ENCODE data around the gene RIGI. TPM values are rescaled to one million over a fixed set of nuclear protein-coding genes. Genes with fewer than 3 reads are reported as not detected.

Gene RIGI
- total and polyA plus RNA-seq, 2 of the 13 experiments (the other 11 are each of a cell fraction or from before 2014, with no cell fraction given) = 3.0 to 8.2 TPM

- intact Hi-C loops (cut with micrococcal nuclease; ENCODE audit: unreplicated experiment) = no loop called here
- in situ Hi-C loops (cut with HindIII; ENCODE audit: extremely low pct_ligation_motif_present, low pct_unique_long_range_greater_than_20kb) = no loop called here
- TF ChIP-seq SMARCC2 (IDR thresholded peaks at IDR 0.05) (no peak), DMAP1 (CRISPR knock-in tag; IDR thresholded peaks at IDR 0.05) (no peak), HNF4G (IDR thresholded peaks at IDR 0.05; ENCODE audit: borderline replicate concordance, low read depth, low read length) (no peak), HNF4G (CRISPR knock-in tag; IDR thresholded peaks at IDR 0.05; ENCODE audit: borderline replicate concordance, low read depth) (no peak), ZNF367 (CRISPR knock-in tag; IDR thresholded peaks at IDR 0.05; ENCODE audit: borderline replicate concordance) (no peak), ZNF574 (CRISPR knock-in tag; IDR thresholded peaks at IDR 0.05) (no peak), SP2 (CRISPR knock-in tag; IDR thresholded peaks at IDR 0.05) (no peak), ZNF558 (CRISPR knock-in tag; IDR thresholded peaks at IDR 0.05; ENCODE audit: borderline replicate concordance) (no peak)
- H3K36me3 ChIP-seq (replicated peaks in 1 of 2; ENCODE audit: control insufficient read depth in 1 of 2, insufficient read depth in 2 of 2, low read length in 2 of 2) = no peaks in the 10 kb centered on the region
- H3K4me2 ChIP-seq (ENCODE audit: low read depth, low read length) = no peak overlapping the region
- no peaks in the 10 kb centered on the region; a peak in 1 of 5 replicates for H3K27me3 ChIP-seq (ENCODE audit: control insufficient read depth in 1 of 2, insufficient read depth in 2 of 2, low read length in 2 of 2)
- no TSS peak for BruUV-seq (replicated peaks)
- H3K79me2 ChIP-seq (ENCODE audit: insufficient read depth, low read length) = peaks cover 29% of the 10 kb centered on the region
- H3K4me3 ChIP-seq (replicated peaks in 1 of 3; ENCODE audit: insufficient read depth in 1 of 3, low read depth in 2 of 3, low read length in 3 of 3) = no peak overlapping the region
- H3K9me3 ChIP-seq (ENCODE audit: low read length) = no peaks in the 10 kb centered on the region
- no peak overlapping the region for H3K9ac ChIP-seq (ENCODE audit: insufficient read depth, low read depth, low read length)
- DNase-seq (ENCODE audit: low spot score) (no peak), ATAC-seq (no peak), FAIRE-seq (no peak)
- peaks cover 34% of the 10 kb centered on the region for H3K4me1 ChIP-seq (ENCODE audit: insufficient read depth, low read length)
- peaks cover 10% of the 10 kb centered on the region for H4K20me1 ChIP-seq (ENCODE audit: insufficient read depth, low read length)
- ChIA-PET POLR2A (no interaction called here), CTCF (ENCODE audit: low intra/inter-chr PET ratio, low total read pairs) (no interaction called here)
- no peak overlapping the region for H3K27ac ChIP-seq (ENCODE audit: extremely low read length, insufficient read depth, low read length)
- no peak overlapping the region for H2AFZ ChIP-seq (ENCODE audit: low read length)
Observed at GRCh38 chr9:32554591-32554990, 28.6 kb upstream of the RIGI start.

Data from HepG2 (cell line).